Uterus (tissue), 4 donors: ENCODE measurements around the gene TFF2. TPM values are rescaled to one million over a fixed set of nuclear protein-coding genes. Genes with fewer than 3 reads are reported as not detected.

Source experiments
- DNase-seq, 2 donors: peaks; one replicate each; pipeline ENCODE4 v3.0.0-alpha.2; 2019 to 2020
- H3K27ac ChIP-seq, 2 donors: fragments of 200-600 bp; sonication (generic); 1 replicate in 1 of 2; 2 replicates in 1 of 2; pipeline ENCODE4 v1.5.1; 2016 to 2018
- H3K27me3 ChIP-seq, 2 donors: fragments of 200-600 bp; sonication (generic); one replicate each; pipeline ENCODE4 v1.5.1; 2018 to 2019; ENCODE audit warnings: control low read depth in 1 of 2
- H3K36me3 ChIP-seq, 2 donors: fragments of 200-600 bp; sonication (generic); one replicate each; pipeline ENCODE4 v1.5.1; 2019; ENCODE audit warnings: control low read depth in 1 of 2
- H3K4me1 ChIP-seq, 2 donors: fragments of 200-600 bp; sonication (generic); one replicate each; pipeline ENCODE4 v1.5.1; 2018 to 2019; ENCODE audit warnings: control low read depth in 1 of 2
- H3K4me3 ChIP-seq, 2 donors: fragments of 200-600 bp; sonication (generic); 1 replicate in 1 of 2; 2 replicates in 1 of 2; pipeline ENCODE4 v1.5.1; 2018 to 2019; ENCODE audit warnings: mild to moderate bottlenecking in 1 of 2
- H3K9me3 ChIP-seq, 2 donors: fragments of 200-600 bp; sonication (generic); one replicate each; pipeline ENCODE4 v1.5.1; 2019; ENCODE audit warnings: control low read depth in 1 of 2
- POLR2A ChIP-seq, 2 donors: fragments of 450-650 bp; IDR thresholded peaks; one replicate each; pipeline ENCODE4 v1.6.1; 2016; ENCODE audit warnings: antibody characterized with exemption in 2 of 2, mild to moderate bottlenecking in 1 of 2, moderate library complexity in 1 of 2
- intact Hi-C: fragments of 100-400 bp; cut with DNase I; formaldehyde crosslinking; loops from one replicate; pipeline ENCODE4 v1.15.1; 2023; ENCODE audit warnings: low total_unique reads
- total RNA-seq, 4 donors: library from RNA; depleted of rRNA in 3 of 4; stranded (reverse); fragments of >200 nt in 3 of 4; gene quantifications; one replicate each; pipeline versions ENCODE4 v1.1.0 to v1.2.4, GENCODE V29; 2014 to 2023
- TF ChIP-seq, protein P1 (sequence below), 4 experiments: fragments of 200-600 bp in 2 of 4; fragments of 450-650 bp in 2 of 4; sonication (generic) in 2 of 4; IDR thresholded peaks; one replicate each; pipeline ENCODE4 v1.5.1; 2016 to 2019; ENCODE audit warnings: antibody characterized with exemption in 4 of 4, mild to moderate bottlenecking in 2 of 4, moderate library complexity in 1 of 4
- donor health status: DM: yes; HTN: yes; CAD: no.

The TFF2 gene
- total RNA-seq, 4 donors from 2014 or later = not detected

DNA sequence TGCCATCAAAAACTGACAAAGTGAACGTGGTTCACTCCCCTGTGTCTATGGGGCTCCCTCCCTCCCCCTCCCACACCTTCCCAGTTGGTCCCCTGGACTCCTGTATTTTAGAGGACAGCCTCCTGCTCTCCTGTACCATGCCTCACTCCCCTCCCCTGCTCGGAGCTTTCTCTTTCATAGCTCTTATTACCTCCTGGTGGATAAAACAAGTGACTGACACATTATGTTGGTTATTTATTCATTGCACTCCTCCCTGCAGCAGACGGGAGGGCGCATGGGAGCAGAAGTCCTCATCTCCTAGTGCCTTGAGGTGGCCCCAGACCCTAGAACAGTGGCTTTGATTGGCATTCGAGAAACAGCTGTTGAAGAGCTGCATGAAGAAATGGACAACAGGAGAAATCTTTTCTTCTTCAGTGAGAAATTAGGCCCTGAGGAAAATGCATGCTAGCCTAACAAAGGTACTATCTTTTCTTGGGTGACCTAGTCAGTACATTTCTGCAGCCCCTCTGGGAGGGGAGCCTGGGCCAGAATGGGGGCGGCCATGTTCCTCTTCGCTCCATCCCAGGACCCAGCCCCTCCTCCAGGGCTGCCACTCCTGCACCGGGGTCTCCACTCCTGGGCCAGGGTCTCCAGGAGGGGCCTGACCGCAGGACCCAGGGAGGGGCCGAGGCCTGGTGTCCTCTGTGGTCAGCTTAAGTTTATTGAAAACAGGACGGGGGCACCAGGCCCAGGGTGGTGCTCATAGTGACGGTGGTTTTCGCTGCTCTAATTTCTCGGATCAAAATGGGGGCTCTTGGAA, 16.8 kb upstream of the TFF2 start:
- DNase-seq = no peak
- Histone ChIP-seq H3K27ac (no peak overlapping the region), H3K4me3 (no peak overlapping the region), H3K9me3 (no peaks in the 10 kb centered on the region), H3K36me3 (no peaks in the 10 kb centered on the region), H3K4me1 (no peaks in the 10 kb centered on the region), H3K27me3 (no peaks in the 10 kb centered on the region)
- intact Hi-C loops = no loop called here
- TF ChIP-seq, protein P1, sequence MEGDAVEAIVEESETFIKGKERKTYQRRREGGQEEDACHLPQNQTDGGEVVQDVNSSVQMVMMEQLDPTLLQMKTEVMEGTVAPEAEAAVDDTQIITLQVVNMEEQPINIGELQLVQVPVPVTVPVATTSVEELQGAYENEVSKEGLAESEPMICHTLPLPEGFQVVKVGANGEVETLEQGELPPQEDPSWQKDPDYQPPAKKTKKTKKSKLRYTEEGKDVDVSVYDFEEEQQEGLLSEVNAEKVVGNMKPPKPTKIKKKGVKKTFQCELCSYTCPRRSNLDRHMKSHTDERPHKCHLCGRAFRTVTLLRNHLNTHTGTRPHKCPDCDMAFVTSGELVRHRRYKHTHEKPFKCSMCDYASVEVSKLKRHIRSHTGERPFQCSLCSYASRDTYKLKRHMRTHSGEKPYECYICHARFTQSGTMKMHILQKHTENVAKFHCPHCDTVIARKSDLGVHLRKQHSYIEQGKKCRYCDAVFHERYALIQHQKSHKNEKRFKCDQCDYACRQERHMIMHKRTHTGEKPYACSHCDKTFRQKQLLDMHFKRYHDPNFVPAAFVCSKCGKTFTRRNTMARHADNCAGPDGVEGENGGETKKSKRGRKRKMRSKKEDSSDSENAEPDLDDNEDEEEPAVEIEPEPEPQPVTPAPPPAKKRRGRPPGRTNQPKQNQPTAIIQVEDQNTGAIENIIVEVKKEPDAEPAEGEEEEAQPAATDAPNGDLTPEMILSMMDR (IDR thresholded peaks at IDR 0.05) = no peak
- TF ChIP-seq POLR2A (IDR thresholded peaks at IDR 0.05) = no peak

- intact Hi-C loops = no loop called here
- Histone ChIP-seq H3K9me3 (no peaks in the 10 kb centered on the region), H3K27ac (no peak within 1 kb of the TSS), H3K4me1 (no peaks in the 10 kb centered on the region), H3K27me3 (no peaks in the 10 kb centered on the region), H3K4me3 (no peak within 1 kb of the TSS), H3K36me3 (no peaks in the 10 kb centered on the region)
- no peak for DNase-seq
- TF ChIP-seq POLR2A (IDR thresholded peaks at IDR 0.05) = no peak
- TF ChIP-seq, protein P1 (IDR thresholded peaks at IDR 0.05) = no peak
These were observed 15.7 kb upstream of the TFF2 start, which contains the start of gene TFF1 for GRCh38 chr21:42366292-42367010. Gene TFF1, minus strand, starts transcription at chr21:42366535. Its CDS starts 40 bp downstream, at chr21:42366495.

DNA sequence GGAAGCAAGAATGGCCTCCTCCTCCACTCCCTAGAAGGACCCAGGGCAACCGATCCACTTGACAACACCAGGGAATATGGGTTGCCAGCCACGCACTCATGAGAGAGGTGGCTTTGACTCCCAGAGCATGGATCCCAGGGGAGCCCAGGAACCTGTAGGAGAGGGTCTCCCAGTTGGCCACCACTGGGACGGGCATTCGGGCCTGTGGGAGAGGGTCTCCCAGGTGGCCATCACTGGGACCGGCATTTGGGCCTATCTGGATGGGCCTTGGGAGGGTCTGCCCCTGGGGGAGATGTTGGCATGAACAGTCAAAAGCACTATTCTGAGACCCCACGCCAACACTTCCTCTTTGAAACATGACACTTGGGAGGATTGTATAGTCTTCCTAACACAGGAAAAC, 15.0 kb upstream of the TFF2 start:
- H3K9me3 ChIP-seq = no peaks in the 10 kb centered on the region
- no peak overlapping the region for H3K4me3 ChIP-seq
- no peak overlapping the region for H3K27ac ChIP-seq
- intact Hi-C loops = no loop called here
- H3K4me1 ChIP-seq = no peaks in the 10 kb centered on the region
- no peak for DNase-seq
- H3K27me3 ChIP-seq = no peaks in the 10 kb centered on the region
- H3K36me3 ChIP-seq = no peaks in the 10 kb centered on the region
- TF ChIP-seq, protein P1 (IDR thresholded peaks at IDR 0.05) = no peak
- TF ChIP-seq POLR2A (IDR thresholded peaks at IDR 0.05) = no peak

- Histone ChIP-seq H3K36me3 (no peaks in the 10 kb centered on the region), H3K4me3 (no peak overlapping the region), H3K4me1 (no peaks in the 10 kb centered on the region), H3K9me3 (no peaks in the 10 kb centered on the region), H3K27ac (no peak overlapping the region), H3K27me3 (no peaks in the 10 kb centered on the region)
- DNase-seq = no peak
- no peak for TF ChIP-seq POLR2A (IDR thresholded peaks at IDR 0.05)
- TF ChIP-seq, protein P1 (IDR thresholded peaks at IDR 0.05) = no peak
- intact Hi-C loops = no loop called here
These were observed 13.6 kb upstream of the TFF2 start for GRCh38 chr21:42364304-42364865.

DNA sequence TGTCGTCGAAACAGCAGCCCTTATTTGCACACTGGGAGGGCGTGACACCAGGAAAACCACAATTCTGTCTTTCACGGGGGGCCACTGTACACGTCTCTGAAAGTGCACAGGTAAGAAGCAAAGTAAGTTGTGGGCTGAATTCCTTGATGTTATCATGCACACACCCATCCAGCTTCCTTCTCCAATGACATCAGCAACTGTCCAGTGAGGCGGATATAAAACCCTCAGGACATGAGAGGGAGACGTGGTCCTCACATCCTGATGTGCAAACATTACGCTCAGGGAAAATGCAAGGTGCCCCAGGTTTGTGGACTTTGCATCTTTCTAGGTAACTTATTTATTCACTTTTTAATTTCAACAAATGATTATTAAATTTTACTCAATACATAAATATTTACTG, 12.5 kb upstream of the TFF2 start:
- TF ChIP-seq, protein P1 (IDR thresholded peaks at IDR 0.05) = no peak
- no peak for TF ChIP-seq POLR2A (IDR thresholded peaks at IDR 0.05)
- Histone ChIP-seq H3K27me3 (no peaks in the 10 kb centered on the region), H3K36me3 (no peaks in the 10 kb centered on the region), H3K4me3 (no peak overlapping the region), H3K27ac (no peak overlapping the region), H3K9me3 (no peaks in the 10 kb centered on the region), H3K4me1 (no peaks in the 10 kb centered on the region)
- intact Hi-C loops = no loop called here
- DNase-seq = no peak
